Spleen (tissue), 7 donors: ENCODE results near the gene PKD1.
"Not testable (repeated sequence)": the region's sequence is repeated elsewhere in the genome, so short reads cannot be mapped to it uniquely, and the experiment has no call there.

Source experiments
- CTCF ChIP-seq, 11 experiments: fragments of 200-600 bp in 7 of 11; fragments of 450-650 bp in 4 of 11; sonication (generic) in 4 of 11; IDR thresholded peaks in 8 of 11; conservative IDR thresholded peaks in 3 of 11; 1 replicate in 7 of 11; 2 replicates in 4 of 11; pipeline versions ENCODE4 v1.4.0 to v1.8.0; 2016 to 2021; ENCODE audit warnings: antibody characterized with exemption in 11 of 11, inconsistent platforms in 4 of 11, mild to moderate bottlenecking in 1 of 11
- POLR2A ChIP-seq, 3 donors: fragments of 450-650 bp; IDR thresholded peaks; one replicate each; pipeline ENCODE4 v1.5.1; 2017; ENCODE audit warnings: antibody characterized with exemption in 3 of 3, mild to moderate bottlenecking in 1 of 3
- donor health status: DM: no; HTN: no; CAD: no; lungs with moderate emphysema.
- donor health status: DM: no; HTN: no; CAD: no.
- donor health status: DM: no; HTN: no; CAD: no.

DNA sequence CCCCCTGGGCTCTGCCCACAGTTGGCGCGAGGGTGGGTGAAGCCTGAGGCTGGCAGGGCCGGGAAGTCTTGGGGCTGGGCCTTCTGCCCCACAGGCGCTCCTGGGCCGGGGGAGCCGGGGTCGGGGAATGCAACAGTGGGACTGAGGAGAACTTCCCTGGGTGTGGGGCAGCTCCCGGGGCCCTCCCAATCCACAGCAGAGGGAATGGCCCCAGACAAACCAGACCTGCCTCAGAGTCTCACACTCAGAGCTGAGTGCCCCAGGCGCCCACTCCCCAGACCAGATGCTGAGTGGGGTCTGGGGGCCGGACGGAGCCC, 11.4 kb downstream of the PKD1 start:
- not testable (repeated sequence) for TF ChIP-seq CTCF (IDR thresholded peaks at IDR 0.05 in 8 of 11, conservative IDR thresholded peaks at IDR 0.05 in 3 of 11); POLR2A (IDR thresholded peaks at IDR 0.05)
